Stimulated activated CD4-positive, alpha-beta T cell treated with anti-CD3 and anti-CD28 coated beads, Interleukin-15, amount 100 ng/mL, for 1 hour (primary cell): ENCODE measurements around the gene SMIM12.

Experiments used
- DNase-seq, 2 donors: peaks; one replicate each; pipeline ENCODE4 v3.0.0-alpha.2; 2020; ENCODE audit warnings: low read depth in 1 of 2, low spot score in 1 of 2

SMIM12 gene, protein sequence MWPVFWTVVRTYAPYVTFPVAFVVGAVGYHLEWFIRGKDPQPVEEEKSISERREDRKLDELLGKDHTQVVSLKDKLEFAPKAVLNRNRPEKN

DNA sequence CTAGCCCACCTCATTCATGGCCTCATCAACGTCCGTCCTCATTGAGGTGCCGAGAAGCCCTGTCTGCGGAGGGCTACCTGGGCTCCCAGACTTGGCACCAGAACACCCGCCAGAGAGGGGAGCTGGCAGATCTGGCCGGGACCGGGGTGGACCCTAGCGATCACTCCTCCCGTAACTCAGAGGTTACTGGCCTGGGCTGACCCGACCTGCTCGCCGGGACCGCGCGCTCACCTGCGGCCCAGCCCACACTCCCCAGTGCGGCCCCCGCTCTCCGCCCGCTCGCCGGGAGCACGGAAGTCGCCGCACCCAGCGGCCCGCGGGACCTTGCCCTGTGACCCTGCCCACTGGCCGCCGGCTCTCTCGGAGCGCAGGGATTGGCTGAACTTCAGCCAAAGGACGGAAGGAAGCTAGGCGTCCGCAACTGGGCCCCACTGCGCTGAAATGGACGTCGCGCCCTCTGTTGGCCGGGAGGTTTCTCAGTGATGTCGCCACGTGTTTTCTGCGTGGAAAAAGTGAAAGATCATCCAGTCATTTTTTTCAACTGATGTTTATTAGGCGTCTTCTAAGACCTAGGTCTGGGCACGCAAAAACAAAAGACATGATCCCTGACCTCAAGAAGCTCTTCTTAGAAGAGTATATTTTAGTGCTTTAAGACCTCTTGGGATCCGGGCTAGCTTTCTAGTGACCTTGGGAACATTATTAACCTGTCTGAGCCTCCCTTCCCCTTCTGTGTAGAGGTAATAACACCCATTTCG lies at the start of gene SMIM12:
SMIM12 (minus strand) TSS at position 304 of the 755 bp plus-strand sequence. CDS start 3,772 bp downstream, outside the sequence.
- DNase-seq, result peak; percentile 83 to 86

DNA sequence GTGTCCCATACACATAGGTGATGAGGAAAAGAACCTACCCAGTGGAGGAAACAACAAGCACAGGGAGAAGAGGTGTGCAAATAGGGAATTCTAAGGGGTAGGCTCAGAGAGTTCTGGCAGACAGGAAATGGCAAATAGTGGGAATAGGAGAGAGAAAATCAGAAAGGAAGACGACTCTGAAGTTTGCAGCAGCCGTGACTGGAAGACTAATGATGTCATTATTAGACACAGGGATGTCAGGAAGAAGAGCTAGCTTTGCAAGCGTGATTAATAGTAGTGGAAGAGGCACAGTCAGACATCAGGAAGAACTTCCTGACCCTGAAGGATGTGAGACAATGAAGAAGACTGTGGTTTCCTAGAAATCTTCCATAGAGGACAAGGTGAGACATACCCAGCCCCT lies 48.8 kb upstream of the SMIM12 start:
- no peak for DNase-seq

DNA sequence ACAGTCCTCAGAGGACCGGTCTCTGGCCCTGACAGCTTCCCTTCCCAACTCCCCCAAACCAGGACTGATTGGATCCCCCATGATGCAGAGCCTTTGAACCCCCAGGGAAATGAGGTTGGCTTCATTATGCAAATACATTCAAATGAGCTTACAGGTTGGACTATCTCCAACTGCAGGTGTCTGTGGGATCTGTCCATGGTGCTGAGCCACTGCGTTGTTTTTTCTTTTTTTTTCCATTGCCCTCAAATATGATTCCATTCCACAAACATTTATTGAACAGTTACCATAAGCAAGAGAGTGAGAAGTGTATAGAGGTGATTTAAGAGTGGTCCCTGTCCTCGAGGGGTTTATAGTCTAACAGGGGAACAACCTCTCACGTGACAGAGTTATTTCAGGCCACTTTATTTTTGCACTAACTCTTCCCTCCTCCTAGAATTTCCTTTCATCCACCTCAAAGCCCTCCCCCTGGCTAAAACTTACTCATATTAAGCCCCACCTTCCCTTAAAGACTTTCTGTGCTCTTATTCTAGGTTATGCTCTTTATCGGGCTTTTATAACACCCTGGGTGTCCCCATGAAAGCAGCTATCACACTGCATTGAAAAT lies 48.0 kb upstream of the SMIM12 start:
- no peak for DNase-seq

DNA sequence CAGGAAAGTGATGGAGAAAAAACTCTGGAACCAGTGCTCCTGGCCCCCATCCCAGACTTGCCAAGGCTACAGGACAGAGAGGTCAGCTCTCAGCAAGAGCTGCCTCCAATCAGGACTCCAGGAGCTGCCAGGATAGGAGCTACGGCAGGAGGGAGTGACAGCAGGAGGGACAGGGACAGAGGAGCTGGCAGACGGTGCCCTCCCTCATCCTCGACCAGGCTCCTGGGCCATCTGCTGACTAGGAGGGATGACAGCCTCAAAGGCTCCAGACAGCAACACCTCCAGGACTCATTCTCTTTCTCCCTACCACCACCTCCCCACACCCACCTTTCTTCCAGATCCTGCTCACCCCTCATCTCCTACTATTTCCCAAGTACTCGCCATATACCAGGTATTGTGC lies 47.2 kb upstream of the SMIM12 start:
- no peak for DNase-seq

DNA sequence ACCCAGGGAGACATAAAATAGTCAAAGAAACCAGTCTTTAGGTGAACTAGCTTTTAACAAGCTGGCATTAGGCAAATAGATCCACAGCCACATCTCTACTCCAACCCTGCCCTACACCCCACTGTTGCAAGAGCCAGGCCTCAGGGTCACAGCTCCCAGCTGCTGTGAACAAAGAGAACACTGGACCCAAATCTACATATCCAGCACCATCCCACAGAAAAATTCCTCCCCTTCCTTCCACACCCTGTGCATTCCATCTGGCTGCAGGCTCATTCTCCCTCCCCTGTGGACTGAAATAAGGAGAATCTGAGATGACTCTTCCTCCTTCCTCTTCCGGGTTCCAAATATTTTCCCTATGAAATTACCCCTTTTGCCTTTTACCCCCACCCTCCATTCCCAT lies 46.7 kb upstream of the SMIM12 start:
- no peak for DNase-seq

DNA sequence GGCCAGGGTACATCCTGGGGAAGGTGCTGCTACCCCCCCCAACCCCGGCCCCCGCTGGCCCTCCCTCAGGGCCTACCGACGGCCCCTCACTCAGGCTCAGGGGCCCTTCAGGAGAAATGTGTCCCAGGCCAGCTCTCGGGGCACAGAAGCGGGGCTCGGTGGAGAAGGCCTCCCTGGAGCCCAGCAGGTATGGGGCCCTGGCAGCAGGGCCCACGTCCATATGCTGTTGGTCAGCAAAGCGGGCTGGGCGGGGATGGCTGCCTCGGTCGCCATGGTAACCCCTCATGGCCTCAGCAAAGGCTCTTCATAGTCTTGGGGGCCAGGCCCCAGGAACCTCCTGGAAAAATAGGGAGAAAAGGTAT lies 45.5 kb upstream of the SMIM12 start:
- no peak for DNase-seq

DNA sequence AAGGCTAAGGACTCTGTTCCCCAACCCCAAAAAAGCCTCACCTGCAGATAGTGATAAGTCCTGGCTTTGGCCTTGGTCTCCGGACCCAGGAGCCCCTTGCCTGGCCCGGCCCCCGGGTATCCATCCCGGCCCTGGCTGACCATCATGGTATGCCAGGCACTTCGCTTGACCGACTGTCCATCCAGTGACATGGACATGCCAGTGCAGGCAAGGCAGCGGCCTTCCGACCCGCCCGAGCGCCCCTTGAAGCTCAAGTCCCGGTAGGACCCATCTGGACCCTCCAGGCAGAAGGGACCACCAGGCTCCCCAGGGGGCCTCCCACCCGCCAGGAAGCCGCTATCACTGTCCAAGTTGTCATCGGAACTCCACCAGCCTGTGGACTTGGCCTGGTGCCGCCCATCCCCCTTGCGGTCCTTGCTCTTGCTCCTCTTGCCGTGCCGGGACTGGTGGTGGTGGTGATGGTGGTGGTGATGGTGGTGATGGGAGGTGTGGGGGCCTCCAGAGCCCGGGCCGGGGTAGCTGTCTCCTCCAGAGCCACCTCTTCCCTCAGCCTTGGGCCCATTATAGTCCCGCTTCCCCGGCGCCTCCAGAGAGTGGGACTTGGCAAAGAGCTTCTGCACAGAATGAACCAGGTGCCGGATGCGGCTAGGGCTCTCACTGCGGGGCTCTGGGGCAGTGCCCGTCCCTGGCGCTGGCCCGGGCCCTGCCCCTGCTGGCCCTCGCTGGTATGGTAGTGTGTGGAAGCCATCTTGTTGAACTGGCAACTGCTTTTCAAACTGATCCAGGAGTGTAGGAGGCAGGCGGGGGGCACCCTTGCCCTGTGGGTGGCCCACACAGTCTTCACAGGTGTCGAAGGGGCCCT lies 44.9 kb upstream of the SMIM12 start:
- DNase-seq, result no peak

DNA sequence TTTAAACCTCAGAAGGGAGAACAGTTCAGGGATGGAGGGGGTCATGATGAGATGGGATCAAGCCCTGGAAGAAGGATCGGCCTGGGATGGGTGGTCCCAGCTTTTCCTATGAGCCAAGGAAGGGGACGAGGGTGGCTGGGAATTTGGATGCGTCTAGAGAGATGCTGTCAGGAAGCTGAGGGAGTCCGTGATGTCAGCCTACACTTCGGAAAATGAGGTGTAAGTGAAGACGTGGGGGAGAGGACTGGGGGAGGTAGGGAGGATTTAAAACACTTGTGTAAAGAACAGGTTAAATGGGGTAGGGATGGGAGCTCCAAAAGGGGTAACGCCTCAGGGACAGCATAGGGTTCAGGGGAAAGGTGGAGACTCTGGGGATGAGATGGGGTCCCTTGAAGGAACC lies 42.4 kb upstream of the SMIM12 start:
- no peak for DNase-seq

DNA sequence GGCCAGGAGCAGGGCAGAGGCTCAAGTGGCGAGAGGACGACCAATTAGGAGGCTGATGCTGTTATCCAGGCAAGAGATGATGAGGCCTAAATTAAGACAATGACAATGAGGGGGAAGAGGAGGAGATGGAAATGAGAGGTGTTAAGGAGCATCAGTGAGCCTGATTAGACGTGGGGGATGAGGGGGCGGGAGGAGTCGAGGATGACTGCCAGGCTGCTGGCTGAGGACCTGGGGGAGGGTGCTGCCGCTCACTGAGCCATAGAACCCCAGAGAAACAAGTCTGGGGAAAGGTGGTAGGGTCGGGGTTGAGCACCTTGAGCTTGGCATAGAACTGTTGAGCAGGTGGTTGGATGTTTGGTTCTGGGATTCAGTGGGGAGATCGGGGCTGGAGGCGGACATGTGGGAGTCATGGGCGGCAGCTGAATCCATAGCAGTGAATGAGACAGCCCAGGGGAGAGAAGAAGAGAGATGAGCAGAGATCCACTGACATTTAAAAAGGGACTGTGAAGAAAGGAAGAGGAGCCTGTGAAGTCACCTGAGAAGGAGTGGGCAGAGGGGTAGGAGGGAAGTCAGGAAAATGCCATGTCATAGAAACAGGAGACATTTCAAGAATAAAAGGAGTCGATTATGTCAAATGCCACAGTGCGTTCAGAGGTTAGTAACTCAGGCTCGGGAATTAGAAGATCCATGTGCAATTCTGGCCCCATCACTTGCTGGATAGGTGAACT lies 41.4 kb upstream of the SMIM12 start:
- DNase-seq, result no peak

DNA sequence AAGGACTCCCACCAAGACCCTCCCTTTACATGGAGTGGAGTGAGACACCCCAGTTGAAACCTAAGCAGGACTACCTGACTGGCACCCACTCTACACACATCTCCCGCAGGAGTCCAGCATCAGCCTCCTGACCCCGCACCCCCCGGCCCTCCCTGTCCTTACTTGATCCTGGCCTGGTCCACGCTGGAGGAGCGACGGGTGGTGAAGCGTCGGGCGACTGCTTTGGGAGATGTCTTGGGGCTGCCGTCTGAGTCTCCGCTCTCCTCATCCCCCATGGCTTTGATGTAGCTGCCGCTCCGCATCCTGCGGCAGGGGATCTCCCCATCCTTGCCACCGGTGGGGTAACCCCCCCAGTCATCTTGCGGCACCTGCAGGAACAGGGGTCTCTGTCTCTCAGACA lies 40.4 kb upstream of the SMIM12 start:
- no peak for DNase-seq

DNA sequence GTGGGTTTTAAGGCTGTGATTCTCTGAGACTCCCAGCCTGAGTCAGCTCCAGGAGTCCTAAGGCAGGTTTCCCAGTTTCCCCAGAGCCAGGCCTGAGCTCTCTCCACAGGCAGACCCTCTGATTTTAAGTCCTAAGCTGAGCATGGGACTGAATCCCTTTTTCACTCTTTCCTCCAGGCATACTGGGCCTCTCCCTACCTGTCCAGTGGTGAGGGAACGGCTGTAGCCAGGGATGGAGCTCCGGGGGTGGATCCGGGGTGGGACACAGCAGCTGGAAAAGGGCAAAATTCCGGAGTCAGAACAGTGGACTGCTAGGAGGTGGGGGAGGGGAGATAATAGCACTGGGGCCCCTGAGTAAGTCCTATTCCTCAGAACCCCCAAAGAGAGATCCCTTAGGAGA lies 39.9 kb upstream of the SMIM12 start:
- DNase-seq, result no peak

DNA sequence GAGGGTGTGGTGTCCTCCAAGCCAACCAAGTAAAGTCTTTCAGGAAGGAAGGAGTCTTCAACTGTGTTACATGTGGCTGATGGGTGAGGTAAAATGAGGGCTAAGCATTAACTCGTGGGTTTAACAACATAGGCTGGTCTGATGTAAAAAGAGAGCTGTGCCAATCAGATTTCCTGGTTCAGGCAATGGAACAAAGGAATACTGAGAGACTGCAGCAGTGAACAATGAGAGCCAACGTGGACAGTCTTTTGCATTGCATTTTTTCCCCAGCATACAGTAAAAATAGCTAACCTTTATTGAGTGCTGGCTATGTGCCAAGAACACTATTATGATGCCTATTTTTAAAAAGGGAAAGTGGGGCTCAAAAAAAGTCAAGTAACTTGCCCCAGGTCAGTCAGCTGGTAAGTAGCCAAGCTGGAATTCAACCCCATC lies 38.8 kb upstream of the SMIM12 start:
- DNase-seq, result no peak

DNA sequence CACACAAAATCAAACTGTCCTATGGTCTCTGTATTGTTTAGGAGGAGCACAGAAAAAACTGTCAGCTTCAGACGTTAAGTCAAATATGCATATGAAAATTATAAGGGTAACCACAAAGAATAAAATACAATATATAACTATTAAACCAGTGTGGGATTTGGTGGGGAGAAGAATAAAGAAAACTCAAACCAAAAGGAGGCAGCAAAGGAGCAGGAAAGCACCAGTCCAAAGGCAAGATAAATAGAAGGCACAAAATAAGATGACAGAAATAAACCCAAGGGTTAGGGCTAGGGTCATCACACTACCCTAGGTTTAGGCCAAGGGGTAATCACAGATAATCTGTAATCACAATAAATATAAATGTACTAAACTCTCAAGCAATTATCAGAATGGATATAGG lies 37.1 kb upstream of the SMIM12 start:
- DNase-seq, result no peak

DNA sequence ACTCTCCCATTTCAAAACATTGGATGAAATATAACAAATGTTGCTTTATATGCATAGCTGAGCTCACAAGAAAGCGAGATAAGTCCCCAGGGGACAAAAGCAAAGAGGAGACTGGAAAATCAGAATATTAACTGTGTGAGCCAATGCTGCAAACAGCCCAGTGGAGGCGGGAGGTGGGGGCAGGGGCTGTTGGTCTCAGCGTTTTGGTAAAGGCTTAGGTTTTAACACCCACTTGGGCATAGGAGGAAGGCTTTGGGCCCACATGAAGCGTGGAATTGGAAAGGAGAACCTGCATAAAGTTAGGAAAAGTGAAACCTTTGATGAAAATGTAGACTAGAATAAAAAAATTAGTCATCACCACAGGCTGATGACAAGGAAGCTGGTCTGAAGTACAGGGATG lies 30.2 kb upstream of the SMIM12 start:
- no peak for DNase-seq

DNA sequence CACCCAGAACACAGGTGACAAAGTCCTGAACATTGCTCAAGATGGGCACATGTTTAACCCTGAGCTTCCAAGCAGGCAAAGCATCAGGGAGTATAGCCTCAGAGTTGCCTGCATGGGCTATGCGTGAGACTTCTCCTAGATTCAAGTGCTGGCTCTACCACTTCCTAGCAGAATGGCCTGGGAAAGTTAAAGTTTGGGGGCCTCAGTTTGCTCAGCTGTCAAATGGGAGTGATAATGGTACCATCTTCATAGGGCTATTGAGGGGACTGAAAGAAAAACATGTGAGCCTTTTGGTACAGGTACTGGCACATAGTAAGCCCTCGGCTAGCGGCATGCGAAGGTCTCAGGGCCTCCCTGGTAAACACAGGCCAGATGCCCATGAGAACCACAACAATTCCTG lies 28.0 kb upstream of the SMIM12 start:
- DNase-seq, result no peak

DNA sequence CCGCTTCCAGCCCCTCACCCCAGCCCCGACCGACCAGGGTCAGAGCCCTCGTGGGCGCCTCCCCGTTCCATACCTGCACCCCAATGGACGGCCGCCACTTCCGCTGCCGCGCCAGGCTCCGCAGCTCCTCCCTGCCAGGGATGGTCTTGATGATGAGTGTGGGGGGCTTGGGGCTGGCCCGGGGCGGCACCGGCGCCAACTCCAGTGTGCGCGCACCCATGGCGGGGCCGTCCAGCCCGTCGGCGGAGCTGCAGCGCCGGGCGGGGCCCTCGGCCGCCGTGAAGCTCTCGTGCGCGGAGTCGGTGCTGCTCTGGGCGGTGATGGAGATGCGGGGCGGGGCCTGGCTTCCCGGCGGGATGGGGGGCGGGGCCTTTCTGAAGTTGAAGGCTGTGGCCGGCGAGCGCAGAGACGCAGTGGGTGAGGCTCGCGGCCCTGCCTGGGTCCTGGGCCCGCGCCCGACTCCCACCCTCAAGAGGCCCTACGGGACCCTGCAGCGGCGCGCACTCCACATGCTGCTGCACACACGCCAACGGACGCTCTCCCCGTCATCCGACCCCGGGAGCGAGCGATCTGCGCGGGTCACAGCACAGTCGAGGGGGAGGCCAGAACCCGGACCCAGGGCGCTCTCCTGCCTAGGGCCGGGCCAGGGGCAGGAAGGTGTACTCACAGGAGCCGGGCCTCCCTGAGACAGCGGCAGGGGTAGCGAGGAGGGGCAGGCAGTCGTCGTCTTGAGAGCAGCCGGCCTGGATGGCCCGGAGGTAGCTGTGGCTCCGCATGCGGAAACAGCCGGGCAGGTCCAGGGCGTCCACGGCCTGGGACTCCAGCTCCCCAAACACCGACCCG lies 26.1 kb upstream of the SMIM12 start:
- peak in 1 of 2 donors; percentile 40 for DNase-seq

DNA sequence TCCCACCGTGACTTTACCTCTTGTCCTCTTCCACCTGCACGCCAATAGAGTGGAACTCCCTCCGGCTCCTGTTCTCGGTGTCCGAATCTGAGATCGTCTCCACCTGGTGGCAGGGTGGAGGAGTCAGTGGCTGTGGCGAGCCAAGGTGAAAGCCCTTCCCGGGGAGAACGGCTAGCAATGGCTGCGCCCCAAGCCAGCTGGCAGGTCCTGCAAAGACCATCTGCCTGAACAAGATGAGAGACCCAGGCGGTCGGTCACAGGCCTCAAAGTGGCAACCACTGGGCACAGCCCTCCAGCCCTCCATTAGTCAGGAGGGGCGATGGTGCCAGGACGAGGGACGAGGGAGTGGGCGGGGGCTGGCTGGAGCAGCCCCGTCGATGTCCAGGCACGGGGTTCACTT lies 25.4 kb upstream of the SMIM12 start:
- DNase-seq, result no peak

DNA sequence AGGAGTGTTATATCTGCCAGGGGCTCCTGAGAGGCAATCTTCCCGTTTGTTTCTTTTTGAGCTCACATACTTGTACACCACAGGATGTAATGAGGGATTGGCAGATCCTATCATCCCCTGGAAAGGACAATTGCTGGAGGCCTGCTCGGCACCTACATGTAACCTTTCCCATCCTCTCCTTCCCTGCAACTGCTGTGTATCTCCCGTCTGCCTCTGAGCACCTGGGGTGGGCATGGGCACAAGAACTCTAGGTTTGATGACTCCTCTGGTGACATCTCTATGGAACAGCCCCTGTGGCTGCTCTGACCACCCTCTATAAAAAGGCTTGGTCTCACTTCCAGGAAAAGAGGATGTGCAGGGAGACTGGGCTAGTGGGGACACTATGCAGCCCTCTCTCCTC lies 25.0 kb upstream of the SMIM12 start:
- no peak for DNase-seq

DNA sequence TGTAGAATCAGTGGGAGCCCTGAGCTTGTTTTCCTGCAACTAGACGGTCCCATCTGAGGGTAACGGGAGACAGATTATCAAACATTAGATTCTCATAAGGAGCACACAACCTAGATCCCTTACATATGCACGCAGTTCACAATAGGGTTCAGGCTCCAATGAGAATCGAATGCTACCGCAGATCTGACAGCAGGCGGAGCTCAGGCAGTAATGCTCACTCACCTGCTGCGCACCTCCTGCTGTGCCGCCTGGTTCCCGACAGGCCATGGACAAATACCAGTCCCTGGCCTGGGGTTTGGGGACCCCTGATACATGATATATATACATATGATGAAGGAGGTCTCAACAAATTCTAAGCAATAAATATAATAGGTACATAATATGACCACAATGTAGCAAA lies 19.7 kb upstream of the SMIM12 start:
- no peak for DNase-seq

DNA sequence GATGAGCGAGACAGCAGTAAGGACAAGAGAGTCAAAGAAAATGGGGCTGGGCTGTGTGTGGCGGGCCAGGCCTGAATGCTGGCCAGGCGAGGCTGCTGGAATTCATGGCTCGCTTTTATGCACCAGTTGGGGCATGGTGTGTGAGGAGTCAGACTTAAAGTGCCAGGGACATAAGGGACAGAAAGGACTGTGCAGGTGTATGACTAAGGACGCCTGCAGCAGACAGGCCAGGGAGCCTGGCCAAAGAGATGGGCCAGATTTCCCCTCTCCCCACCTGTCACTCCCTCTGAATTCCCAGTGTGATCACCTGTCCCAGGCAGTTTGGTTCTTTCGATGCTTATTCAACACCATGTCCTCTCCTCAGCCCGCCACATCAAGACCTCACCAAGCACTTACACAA lies 16.9 kb upstream of the SMIM12 start:
- DNase-seq, result no peak
